GM12872 (cell line): ENCODE data around the gene SIRT7.

Experiments used
- TF ChIP-seq, protein P1 (sequence below): IDR thresholded peaks from 3 replicates; pipeline ENCODE4 v1.5.1; 2011; ENCODE audit warnings: low read depth, mild to moderate bottlenecking, low read length, moderate library complexity; ENCODE audit not compliant: insufficient read depth

SIRT7 gene

GRCh38 chr17:81921996-81922565, 4.1 kb upstream of the SIRT7 start:
- TF ChIP-seq, protein P1, sequence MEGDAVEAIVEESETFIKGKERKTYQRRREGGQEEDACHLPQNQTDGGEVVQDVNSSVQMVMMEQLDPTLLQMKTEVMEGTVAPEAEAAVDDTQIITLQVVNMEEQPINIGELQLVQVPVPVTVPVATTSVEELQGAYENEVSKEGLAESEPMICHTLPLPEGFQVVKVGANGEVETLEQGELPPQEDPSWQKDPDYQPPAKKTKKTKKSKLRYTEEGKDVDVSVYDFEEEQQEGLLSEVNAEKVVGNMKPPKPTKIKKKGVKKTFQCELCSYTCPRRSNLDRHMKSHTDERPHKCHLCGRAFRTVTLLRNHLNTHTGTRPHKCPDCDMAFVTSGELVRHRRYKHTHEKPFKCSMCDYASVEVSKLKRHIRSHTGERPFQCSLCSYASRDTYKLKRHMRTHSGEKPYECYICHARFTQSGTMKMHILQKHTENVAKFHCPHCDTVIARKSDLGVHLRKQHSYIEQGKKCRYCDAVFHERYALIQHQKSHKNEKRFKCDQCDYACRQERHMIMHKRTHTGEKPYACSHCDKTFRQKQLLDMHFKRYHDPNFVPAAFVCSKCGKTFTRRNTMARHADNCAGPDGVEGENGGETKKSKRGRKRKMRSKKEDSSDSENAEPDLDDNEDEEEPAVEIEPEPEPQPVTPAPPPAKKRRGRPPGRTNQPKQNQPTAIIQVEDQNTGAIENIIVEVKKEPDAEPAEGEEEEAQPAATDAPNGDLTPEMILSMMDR = no peak

DNA sequence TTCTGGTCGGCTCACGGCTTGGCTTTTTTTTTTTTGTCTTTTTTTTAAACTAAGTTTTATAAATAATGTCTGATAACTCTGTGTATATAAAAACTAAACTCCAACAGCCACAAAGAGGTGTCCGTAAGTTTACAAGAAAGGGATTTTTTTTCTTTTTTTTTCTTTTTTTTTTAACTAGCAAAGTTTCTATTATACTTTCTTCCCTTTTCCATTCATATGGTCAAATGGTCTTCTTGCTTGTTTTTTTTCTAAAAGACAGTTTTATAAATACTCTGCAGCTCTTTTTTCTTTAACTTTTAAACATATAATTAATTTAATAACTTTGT, 3.5 kb upstream of the SIRT7 start:
- TF ChIP-seq, protein P1 = no peak

GRCh38 chr17:81920612-81921536, 2.9 kb upstream of the SIRT7 start:
- TF ChIP-seq, protein P1 = no peak

DNA sequence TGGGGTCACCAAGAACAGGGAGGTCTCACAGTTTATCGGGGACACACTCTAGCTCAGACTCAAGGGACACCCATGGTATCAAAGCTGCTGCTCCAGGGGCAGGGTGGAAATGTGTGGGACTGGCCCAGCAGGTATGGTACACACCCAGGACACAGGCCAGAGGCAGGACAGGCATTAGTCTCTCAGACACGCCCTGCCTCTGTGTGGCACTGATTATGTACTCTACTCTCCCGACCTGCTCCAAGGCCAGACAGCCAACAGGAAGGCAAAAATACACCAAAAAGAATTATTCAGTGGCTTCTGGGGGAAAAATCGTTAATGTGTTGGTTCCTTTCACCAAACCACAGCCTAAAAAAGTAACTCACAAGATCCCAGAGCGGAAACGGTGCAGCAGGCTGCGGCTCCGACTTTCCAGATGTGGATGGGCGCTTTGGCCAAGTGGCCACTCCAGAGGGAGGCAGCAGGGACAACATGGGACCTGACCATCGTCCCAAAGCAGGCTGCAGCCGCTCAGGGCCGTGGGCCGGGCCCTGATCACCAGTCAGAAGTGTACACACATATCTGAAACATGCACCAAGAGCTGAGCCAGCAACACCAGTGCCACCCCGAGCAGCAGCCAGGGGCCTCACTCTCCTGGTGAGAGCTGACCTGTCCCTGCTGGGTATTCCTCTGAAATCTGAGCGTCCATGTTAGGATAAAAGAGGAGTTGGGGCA, 1.0 kb upstream of the SIRT7 start:
- TF ChIP-seq, protein P1 = no peak

DNA sequence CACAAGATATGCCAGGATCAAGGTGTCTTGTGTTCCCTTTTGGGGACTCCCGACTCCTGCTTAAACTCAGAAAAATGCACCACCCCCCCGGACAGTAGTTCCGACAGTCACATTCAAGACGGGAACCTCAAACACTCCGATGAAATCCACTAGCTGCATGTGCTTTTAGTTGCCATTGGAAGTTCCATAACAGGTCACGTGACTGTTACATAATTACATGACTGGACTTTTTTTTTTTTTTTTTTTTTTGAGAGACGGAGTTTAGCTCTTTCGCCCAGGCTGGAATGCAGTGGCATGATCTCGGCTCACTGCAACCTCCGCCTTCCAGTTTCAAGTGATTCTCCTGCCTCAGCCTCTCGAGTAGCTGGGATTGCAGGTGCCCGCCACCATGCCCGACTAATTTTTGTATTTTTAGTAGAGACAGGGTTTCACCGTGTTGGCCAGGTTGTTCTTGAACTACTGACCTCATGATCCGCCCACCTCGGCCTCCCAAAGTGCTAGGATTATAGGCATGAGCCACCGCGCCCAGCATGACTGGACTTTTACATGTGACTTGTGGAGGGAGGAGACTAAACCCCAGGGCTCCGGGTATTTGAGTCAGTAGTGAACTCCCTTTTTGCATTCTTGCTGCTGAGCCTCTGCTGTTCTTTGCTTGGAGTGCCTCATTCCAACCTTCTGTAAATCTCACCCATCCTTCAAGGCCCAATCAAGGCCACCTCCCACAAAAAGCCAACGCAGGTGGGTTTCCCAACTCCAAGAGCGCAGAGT, 1.6 kb downstream of the SIRT7 start:
- TF ChIP-seq, protein P1 = no peak

- TF ChIP-seq, protein P1 = no peak
These were observed 2.6 kb downstream of the SIRT7 start for GRCh38 chr17:81915331-81915730.
